Epithelial cell of esophagus (primary cell): ENCODE data around the gene MAB21L2.
"Not testable (repeated sequence)": the region's sequence is repeated elsewhere in the genome, so short reads cannot be mapped to it uniquely, and the experiment has no call there.

Source experiments
- DNase-seq: peaks from one replicate; pipeline ENCODE4 v3.0.0; 2010; ENCODE audit warnings: low read depth
- H3K4me3 ChIP-seq: 2 replicates; pipeline ENCODE4 v1.5.1; 2011; ENCODE audit warnings: mild to moderate bottlenecking, low read length, control low read depth
- TF ChIP-seq, protein P1 (sequence below): IDR thresholded peaks from 2 replicates; pipeline ENCODE4 v1.5.1; 2011; ENCODE audit warnings: low read depth, mild to moderate bottlenecking, low read length, control low read depth, inconsistent platforms; ENCODE audit not compliant: insufficient read depth; ENCODE audit errors: missing control alignments

Gene MAB21L2

DNA sequence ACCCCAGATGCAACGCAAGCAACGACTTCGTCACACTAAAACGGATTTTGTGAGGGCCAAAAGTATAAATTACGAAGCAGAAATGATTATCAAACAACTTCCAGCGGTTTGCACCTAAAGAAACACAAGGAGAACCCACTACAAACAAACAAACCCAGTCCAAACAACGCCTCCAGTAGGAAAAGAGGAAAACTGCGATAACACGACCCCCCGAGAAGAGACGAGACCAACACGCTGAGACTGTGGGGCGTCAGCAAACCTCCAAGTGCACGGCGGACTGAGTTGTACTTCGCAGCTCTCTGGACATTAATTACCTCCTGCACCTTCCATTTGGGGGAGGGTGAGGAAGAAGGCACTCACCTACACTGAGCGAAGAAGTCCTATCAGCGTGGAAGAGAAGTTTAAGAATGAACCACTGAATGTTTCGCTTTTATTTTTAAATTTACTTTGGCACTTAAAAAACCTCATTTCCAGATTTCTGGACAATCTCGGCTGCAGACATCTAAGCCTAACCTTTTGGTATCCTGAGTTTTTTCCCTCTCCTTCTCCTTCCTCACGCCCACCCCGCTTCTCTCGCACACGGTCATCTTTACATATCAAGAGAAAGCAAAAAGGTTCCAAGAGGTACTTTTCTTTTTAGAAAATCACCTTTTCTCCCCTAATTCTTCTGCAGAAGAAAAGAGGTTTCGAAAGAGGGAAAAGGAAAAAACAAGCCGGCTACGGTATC, at the start of gene MAB21L2:
Gene MAB21L2, plus strand, starts transcription at position 6 of the 727 bp plus-strand sequence. CDS start 879 bp downstream, outside the sequence.
- no peak within 1 kb of the TSS for H3K4me3 ChIP-seq
- no peak for DNase-seq
- TF ChIP-seq, protein P1, sequence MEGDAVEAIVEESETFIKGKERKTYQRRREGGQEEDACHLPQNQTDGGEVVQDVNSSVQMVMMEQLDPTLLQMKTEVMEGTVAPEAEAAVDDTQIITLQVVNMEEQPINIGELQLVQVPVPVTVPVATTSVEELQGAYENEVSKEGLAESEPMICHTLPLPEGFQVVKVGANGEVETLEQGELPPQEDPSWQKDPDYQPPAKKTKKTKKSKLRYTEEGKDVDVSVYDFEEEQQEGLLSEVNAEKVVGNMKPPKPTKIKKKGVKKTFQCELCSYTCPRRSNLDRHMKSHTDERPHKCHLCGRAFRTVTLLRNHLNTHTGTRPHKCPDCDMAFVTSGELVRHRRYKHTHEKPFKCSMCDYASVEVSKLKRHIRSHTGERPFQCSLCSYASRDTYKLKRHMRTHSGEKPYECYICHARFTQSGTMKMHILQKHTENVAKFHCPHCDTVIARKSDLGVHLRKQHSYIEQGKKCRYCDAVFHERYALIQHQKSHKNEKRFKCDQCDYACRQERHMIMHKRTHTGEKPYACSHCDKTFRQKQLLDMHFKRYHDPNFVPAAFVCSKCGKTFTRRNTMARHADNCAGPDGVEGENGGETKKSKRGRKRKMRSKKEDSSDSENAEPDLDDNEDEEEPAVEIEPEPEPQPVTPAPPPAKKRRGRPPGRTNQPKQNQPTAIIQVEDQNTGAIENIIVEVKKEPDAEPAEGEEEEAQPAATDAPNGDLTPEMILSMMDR: no peak

DNA sequence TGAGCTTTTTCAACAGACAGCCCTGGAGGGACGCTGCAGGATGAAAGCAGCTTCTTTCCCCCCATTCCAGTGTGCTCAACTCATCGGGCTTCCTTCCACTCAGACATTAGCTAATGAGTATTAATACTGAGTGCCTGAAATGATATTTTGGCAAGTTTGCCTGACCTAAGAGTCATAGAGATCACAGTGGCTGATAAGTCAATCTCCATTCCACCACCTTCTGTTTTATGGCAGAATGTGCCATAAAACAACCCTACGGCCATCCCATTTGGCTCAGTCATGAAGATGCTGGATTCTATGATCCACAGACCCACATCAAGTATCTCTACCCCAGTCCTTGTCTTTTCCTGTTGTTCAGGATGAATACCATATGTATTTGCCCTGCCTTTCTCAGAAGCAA, 48.3 kb upstream of the MAB21L2 start:
- TF ChIP-seq, protein P1: no peak
- no peak overlapping the region for H3K4me3 ChIP-seq
- no peak for DNase-seq

DNA sequence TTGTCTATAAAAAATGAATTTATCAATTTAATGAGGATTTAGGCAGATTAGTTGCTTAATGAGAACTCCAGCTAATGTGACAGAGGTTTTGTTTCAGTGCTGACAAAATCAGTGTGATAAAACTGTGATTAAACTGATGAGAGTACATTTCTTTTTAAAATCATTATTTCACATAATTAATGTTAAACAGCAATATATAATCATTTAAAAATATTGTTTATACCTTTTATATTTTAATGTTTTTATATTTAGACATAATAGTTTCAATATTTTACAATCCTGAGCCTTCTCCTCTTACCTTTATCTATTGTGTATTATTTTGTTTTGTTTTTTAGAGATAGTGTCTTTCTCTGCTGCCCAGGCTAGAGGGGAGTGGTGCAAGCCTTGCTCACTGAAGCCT, 47.1 kb upstream of the MAB21L2 start:
- no peak for DNase-seq
- H3K4me3 ChIP-seq: no peak overlapping the region
- TF ChIP-seq, protein P1: no peak

DNA sequence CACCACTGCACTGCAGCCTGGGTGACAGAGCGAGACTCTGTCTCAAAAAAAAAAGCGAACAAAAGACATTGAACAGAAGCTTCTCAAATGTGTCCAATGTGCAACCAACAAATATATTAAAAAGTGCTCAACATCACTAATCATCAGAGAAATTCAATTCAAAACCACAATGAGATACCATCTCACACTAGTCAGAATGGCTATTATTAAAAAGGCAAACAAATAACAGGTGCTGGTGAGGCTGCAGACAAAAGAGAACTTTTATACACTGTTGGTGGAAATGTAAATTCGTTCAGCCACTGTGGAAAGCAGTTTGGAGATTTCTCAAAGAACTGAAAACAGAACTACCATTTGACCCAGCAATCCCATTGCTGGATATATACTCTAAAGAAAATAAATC, 44.0 kb upstream of the MAB21L2 start:
- DNase-seq, H3K4me3 ChIP-seq: not testable (repeated sequence)

DNA sequence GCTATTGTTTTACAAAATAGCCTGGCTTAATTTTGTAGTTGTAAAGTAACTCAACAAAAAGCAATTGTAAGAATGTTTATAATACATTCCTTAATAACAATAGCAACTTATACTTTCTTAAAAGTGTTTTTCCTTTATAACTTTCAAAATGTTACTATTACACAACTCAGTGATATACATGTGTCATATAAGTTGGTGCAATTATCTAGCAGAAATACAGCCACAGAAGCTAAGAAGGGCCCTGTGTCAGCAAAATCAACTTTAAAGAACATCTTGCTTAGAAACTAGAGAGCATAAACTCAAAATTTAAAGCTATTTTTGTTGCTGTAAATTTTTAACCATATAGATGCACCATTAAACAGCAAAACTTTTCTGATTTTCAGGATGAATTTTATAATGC, 41.4 kb upstream of the MAB21L2 start:
- TF ChIP-seq, protein P1: no peak
- no peak overlapping the region for H3K4me3 ChIP-seq
- DNase-seq: no peak

DNA sequence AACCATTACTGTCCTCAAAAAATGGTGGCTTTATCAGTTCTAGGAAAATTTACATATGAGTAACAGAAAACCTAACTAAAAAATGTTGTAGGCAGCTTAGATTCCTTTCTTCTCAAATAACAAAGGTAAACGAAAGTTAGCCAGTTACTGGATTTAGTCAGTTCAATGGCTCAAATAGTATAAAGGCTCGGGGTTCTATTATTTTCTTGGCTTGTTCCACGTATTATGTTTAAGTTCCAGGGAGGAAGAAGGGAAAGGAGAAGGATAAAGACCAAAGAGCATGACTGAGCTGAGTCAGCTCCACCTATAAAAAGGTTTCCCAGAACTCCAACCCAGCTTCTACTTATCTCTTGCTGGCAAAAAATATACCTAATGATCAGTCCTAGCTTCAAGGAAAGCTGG, 41.0 kb upstream of the MAB21L2 start:
- DNase-seq: no peak
- TF ChIP-seq, protein P1: no peak
- H3K4me3 ChIP-seq: no peak overlapping the region

DNA sequence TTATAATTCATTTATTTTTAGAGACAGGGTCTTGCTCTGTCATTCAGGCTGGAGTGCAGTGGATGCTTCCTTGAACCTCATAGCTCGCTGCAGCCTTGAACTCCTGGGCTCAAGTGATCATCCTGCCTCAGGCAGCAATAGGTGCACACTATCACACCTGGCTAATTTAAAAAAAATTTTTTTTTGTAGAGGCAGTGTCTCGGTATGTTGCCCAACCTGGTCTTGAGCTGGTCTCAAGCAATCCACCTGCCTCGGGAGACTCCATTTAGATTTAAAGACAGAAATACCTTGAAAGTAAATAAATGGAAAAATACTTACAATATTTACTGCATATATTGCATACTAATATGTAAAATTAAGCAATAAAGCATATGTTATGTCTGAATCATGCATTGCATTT, 40.3 kb upstream of the MAB21L2 start:
- H3K4me3 ChIP-seq: no peak overlapping the region
- TF ChIP-seq, protein P1: no peak
- DNase-seq: no peak
